H9 (cell line): Measurements from ENCODE around the gene ROPN1B. TPM values are rescaled to one million over a fixed set of nuclear protein-coding genes. Genes with fewer than 3 reads are reported as not detected.
A peak's percentile ranks its signal among the peaks of the same experiment; 100 is the strongest.
"Not testable (repeated sequence)": the region's sequence is repeated elsewhere in the genome, so short reads cannot be mapped to it uniquely, and the experiment has no call there.

Experiments
- DNase-seq: peaks from one replicate; pipeline ENCODE4 v3.0.0-alpha.2; 2017
- H2AFZ ChIP-seq: one replicate; pipeline ENCODE4 v1.6.1; 2013; ENCODE audit warnings: mild to moderate bottlenecking, low read length, control low read depth, moderate library complexity
- H2AK5ac ChIP-seq: 2 replicates; pipeline ENCODE4 v1.6.1; 2013; ENCODE audit warnings: low read length, control low read depth, mixed read lengths; ENCODE audit not compliant: insufficient read length
- H2BK120ac ChIP-seq: one replicate; pipeline ENCODE4 v1.6.1; 2013; ENCODE audit warnings: low read depth, mild to moderate bottlenecking, low read length, control low read depth, inconsistent platforms; ENCODE audit not compliant: poor library complexity, severe bottlenecking
- H2BK12ac ChIP-seq: 2 replicates; pipeline ENCODE4 v1.6.1; 2013; ENCODE audit warnings: low read length, control low read depth, mixed read lengths, low read depth; ENCODE audit not compliant: insufficient read length
- H2BK15ac ChIP-seq: 2 replicates; pipeline ENCODE4 v1.6.1; 2013; ENCODE audit warnings: low read depth, low read length, control low read depth
- H2BK20ac ChIP-seq: one replicate; pipeline ENCODE4 v1.6.1; 2013; ENCODE audit warnings: low read depth, mild to moderate bottlenecking, low read length, control low read depth, inconsistent platforms; ENCODE audit not compliant: poor library complexity, severe bottlenecking
- H2BK5ac ChIP-seq: 2 replicates; pipeline ENCODE4 v1.6.1; 2013; ENCODE audit warnings: low read length, control low read depth, mixed read lengths; ENCODE audit not compliant: insufficient read length
- H3K14ac ChIP-seq: 2 replicates; pipeline ENCODE4 v1.6.1; 2013; ENCODE audit warnings: low read length, control low read depth; ENCODE audit not compliant: insufficient read depth
- H3K18ac ChIP-seq: 2 replicates; pipeline ENCODE4 v1.6.1; 2013; ENCODE audit warnings: low read depth, mild to moderate bottlenecking, mixed read lengths, low read length, control low read depth; ENCODE audit not compliant: insufficient read length
- H3K23ac ChIP-seq: 2 replicates; pipeline ENCODE4 v1.6.1; 2013; ENCODE audit warnings: low read length, control low read depth, mixed read lengths, low read depth; ENCODE audit not compliant: insufficient read length
- H3K23me2 ChIP-seq: 2 replicates; pipeline ENCODE4 v1.6.1; 2013; ENCODE audit warnings: low read depth, mild to moderate bottlenecking, mixed read lengths, low read length, control low read depth; ENCODE audit not compliant: insufficient read length, poor library complexity, severe bottlenecking
- H3K27ac ChIP-seq: 2 replicates; pipeline ENCODE4 v1.5.1; 2013; ENCODE audit warnings: low read length, control low read depth, mixed read lengths, low read depth; ENCODE audit not compliant: insufficient read length
- H3K27me3 ChIP-seq: 2 replicates; pipeline ENCODE4 v1.6.1; 2013; ENCODE audit warnings: low read length, control low read depth, inconsistent platforms; ENCODE audit not compliant: insufficient read depth
- H3K4ac ChIP-seq: 2 replicates; pipeline ENCODE4 v1.6.1; 2013; ENCODE audit warnings: low read depth, mild to moderate bottlenecking, control low read depth, inconsistent platforms, low read length, moderate library complexity
- H3K4me1 ChIP-seq: 2 replicates; pipeline ENCODE4 v1.6.1; 2013; ENCODE audit warnings: low read length, control low read depth, inconsistent platforms; ENCODE audit not compliant: insufficient read depth
- H3K4me2 ChIP-seq: 2 replicates; pipeline ENCODE4 v1.6.1; 2013; ENCODE audit warnings: low read length, control low read depth, mixed read lengths; ENCODE audit not compliant: insufficient read length, insufficient read depth
- H3K56ac ChIP-seq: 2 replicates; pipeline ENCODE4 v1.6.1; 2013; ENCODE audit warnings: low read depth, mild to moderate bottlenecking, mixed read lengths, low read length, control low read depth; ENCODE audit not compliant: insufficient read length
- H3K79me1 ChIP-seq: 2 replicates; pipeline ENCODE4 v1.6.1; 2013; ENCODE audit warnings: low read depth, mild to moderate bottlenecking, moderate library complexity, low read length, control low read depth, inconsistent platforms; ENCODE audit not compliant: insufficient read depth, poor library complexity, severe bottlenecking
- H3K79me2 ChIP-seq: 2 replicates; pipeline ENCODE4 v1.6.1; 2013; ENCODE audit warnings: low read length, control low read depth, inconsistent platforms; ENCODE audit not compliant: insufficient read depth
- H3K9ac ChIP-seq: 2 replicates; pipeline ENCODE4 v1.6.1; 2013; ENCODE audit warnings: low read length, control low read depth, mixed read lengths; ENCODE audit not compliant: insufficient read length; ENCODE audit errors: extremely low read depth
- H3K9me3 ChIP-seq: one replicate; pipeline ENCODE4 v1.6.1; 2013; ENCODE audit warnings: low read depth, low read length, inconsistent platforms; ENCODE audit not compliant: control insufficient read depth
- H3T11ph ChIP-seq: one replicate; pipeline ENCODE4 v1.6.1; 2013; ENCODE audit warnings: mild to moderate bottlenecking, low read length, control low read depth, inconsistent platforms
- H4K20me1 ChIP-seq: one replicate; pipeline ENCODE4 v1.6.1; 2013; ENCODE audit not compliant: control insufficient read depth, insufficient read length, insufficient read depth
- H4K5ac ChIP-seq: 2 replicates; pipeline ENCODE4 v1.6.1; 2013; ENCODE audit warnings: low read depth, mild to moderate bottlenecking, mixed read lengths, low read length, control low read depth; ENCODE audit not compliant: insufficient read length
- H4K8ac ChIP-seq: replicated peaks from 2 replicates; pipeline ENCODE4 v1.6.1; 2013; ENCODE audit warnings: low read length, control low read depth, mixed read lengths, low read depth; ENCODE audit not compliant: insufficient read length
- H4K91ac ChIP-seq: 2 replicates; pipeline ENCODE4 v1.6.1; 2013; ENCODE audit warnings: low read depth, mild to moderate bottlenecking, moderate library complexity, mixed read lengths, low read length, control low read depth; ENCODE audit not compliant: insufficient read length
- H3K27ac Mint-ChIP-seq, 3 experiments: 2 replicates in 2 of 3; 3 replicates in 1 of 3; pipeline ENCODE4 v1.8.0; 2020 to 2021; ENCODE audit warnings: mixed read lengths in 3 of 3, mild to moderate bottlenecking in 1 of 3, moderate library complexity in 1 of 3
- H3K27me3 Mint-ChIP-seq: 2 replicates; pipeline ENCODE4 v1.8.0; 2021; ENCODE audit warnings: low read depth, mild to moderate bottlenecking, moderate library complexity, mixed read lengths
- H3K36me3 Mint-ChIP-seq, 3 experiments: 2 replicates in 2 of 3; 3 replicates in 1 of 3; pipeline ENCODE4 v1.8.0; 2020 to 2021; ENCODE audit warnings: low read depth in 3 of 3, mixed read lengths in 3 of 3; ENCODE audit not compliant: insufficient read depth in 1 of 3
- H3K4me1 Mint-ChIP-seq, 2 experiments: 2 replicates each; pipeline ENCODE4 v1.8.0; 2020; ENCODE audit warnings: mixed read lengths in 2 of 2
- H3K4me3 Mint-ChIP-seq, 2 experiments: 2 replicates in 1 of 2; 3 replicates in 1 of 2; pipeline ENCODE4 v1.8.0; 2020 to 2021; ENCODE audit warnings: mild to moderate bottlenecking in 2 of 2, mixed read lengths in 2 of 2, moderate library complexity in 1 of 2
- H3K9me3 Mint-ChIP-seq, 2 experiments: 2 replicates in 1 of 2; 3 replicates in 1 of 2; pipeline ENCODE4 v1.8.0; 2020; ENCODE audit warnings: mild to moderate bottlenecking in 2 of 2, mixed read lengths in 2 of 2, moderate library complexity in 1 of 2
- CTCF ChIP-seq: fragments of 200-600 bp; sonication (generic); conservative IDR thresholded peaks from 3 replicates; pipeline ENCODE4 v1.8.0; 2021; ENCODE audit warnings: antibody characterized with exemption, mild to moderate bottlenecking
- WGBS: extraction: QIAGEN DNeasy Blood & Tissue Kit; methylation state at CpG from one replicate; pipeline ENCODE4 v1.1.7; 2013; ENCODE audit warnings: missing lambda C conversion rate, low lambda C conversion rate, mixed read lengths; ENCODE audit not compliant: insufficient read length; ENCODE audit errors: extremely low coverage; 5-methylcytosine and 5-hydroxymethylcytosine counted together
- total RNA-seq: library from RNA; stranded (reverse); gene quantifications from 2 replicates; pipeline ENCODE4 v1.2.1, GENCODE V29; 2021

Gene ROPN1B
- total RNA-seq, 1 experiment from 2014 or later, result not detected

GRCh38 chr3:125936210-125936815 is 32.7 kb upstream of the ROPN1B start:
- H3K4me1 ChIP-seq, H3K27ac ChIP-seq, H2AFZ ChIP-seq, H3K27me3 ChIP-seq, H3K23ac ChIP-seq, H3K56ac ChIP-seq, H3K23me2 ChIP-seq, H2BK15ac ChIP-seq, H2BK20ac ChIP-seq, H3K27me3 Mint-ChIP-seq, H2AK5ac ChIP-seq, H4K20me1 ChIP-seq, H3T11ph ChIP-seq, H4K5ac ChIP-seq, H3K14ac ChIP-seq, H3K4ac ChIP-seq, H2BK120ac ChIP-seq, H3K18ac ChIP-seq, H2BK5ac ChIP-seq, H3K9me3 ChIP-seq, H3K36me3 Mint-ChIP-seq, H3K9me3 Mint-ChIP-seq, H3K79me1 ChIP-seq, H3K79me2 ChIP-seq, H2BK12ac ChIP-seq, H4K91ac ChIP-seq, H4K8ac ChIP-seq, H3K9ac ChIP-seq, H3K4me2 ChIP-seq: not testable (repeated sequence)
- Mint-ChIP-seq H3K4me1 (peaks cover 9 to 11% of the 10 kb centered on the region in 2 experiments), H3K27ac (peak overlapping the region in 2 of 3 experiments; percentile 21 to 82; a peak in 4 of 7 replicates), H3K4me3 (peak overlapping the region; percentile 4 to 41; a peak in 4 of 5 replicates)
- peak; percentile 54 for TF ChIP-seq CTCF
- DNase-seq, result peak; percentile 68
- no CpG with 5 or more reads among the region's 13 CpGs for WGBS

- H2BK12ac ChIP-seq, H3K23me2 ChIP-seq, H3K79me1 ChIP-seq: not testable (repeated sequence)
Observed at GRCh38 chr3:125936891-125937290, 32.1 kb upstream of the ROPN1B start.

More at GRCh38 chr3:125936891-125937290, 32.1 kb upstream of the ROPN1B start:
- H3K9me3 ChIP-seq, H3T11ph ChIP-seq, H2BK5ac ChIP-seq, H3K4ac ChIP-seq, H3K27ac Mint-ChIP-seq, H2BK20ac ChIP-seq, H3K56ac ChIP-seq, H4K8ac ChIP-seq, H2AK5ac ChIP-seq, H3K18ac ChIP-seq, H3K27me3 Mint-ChIP-seq, H4K5ac ChIP-seq, H2BK15ac ChIP-seq, H3K4me2 ChIP-seq, H2AFZ ChIP-seq, H3K23ac ChIP-seq, H3K9me3 Mint-ChIP-seq, H3K9ac ChIP-seq, DNase-seq, H4K20me1 ChIP-seq, H2BK120ac ChIP-seq, H3K4me1 ChIP-seq, H4K91ac ChIP-seq, H3K27me3 ChIP-seq, H3K27ac ChIP-seq, H3K79me2 ChIP-seq, H3K14ac ChIP-seq, H3K36me3 Mint-ChIP-seq: not testable (repeated sequence)
- WGBS, result no CpG with 5 or more reads among the region's 13 CpGs
- peak overlapping the region; percentile 4 to 41; a peak in 1 of 5 replicates for H3K4me3 Mint-ChIP-seq
- H3K4me1 Mint-ChIP-seq, result peaks cover 9 to 11% of the 10 kb centered on the region in 2 experiments
